HEK293 (cell line): ENCODE measurements around the gene GAS2L2.

Source experiments
- CTCF ChIA-PET: fragments of 350-600 bp; formaldehyde crosslinking; extraction: SDS; loops from one replicate; lab custom pipeline; 2021; ENCODE audit warnings: antibody characterized with exemption; lab: Yijun Ruan, JAX
- POLR2A ChIA-PET: fragments of 300-600 bp; formaldehyde crosslinking; extraction: SDS; loops from one replicate; lab custom pipeline; 2020; ENCODE audit warnings: antibody characterized with exemption, inconsistent platforms; lab: Yijun Ruan, JAX
- H3K27ac ChIP-seq: fragments of 200-500 bp; sonication (Bioruptor generic); 2 replicates; pipeline ENCODE4 v1.5.1; 2014; ENCODE audit warnings: low read depth, low read length, control low read depth, inconsistent platforms; ENCODE audit errors: extremely low read depth
- H3K36me3 ChIP-seq, 2 experiments: fragments of 200-500 bp in 1 of 2; sonication (Bioruptor generic) in 1 of 2; 1 replicate in 1 of 2; 2 replicates in 1 of 2; pipeline ENCODE4 v1.5.1; 2014 to 2017; ENCODE audit warnings: inconsistent platforms in 2 of 2, low read length in 2 of 2; ENCODE audit not compliant: control insufficient read depth in 2 of 2, insufficient read depth in 1 of 2
- H3K4me1 ChIP-seq: fragments of 200-500 bp; sonication (Bioruptor generic); 2 replicates; pipeline ENCODE4 v1.5.1; 2014; ENCODE audit warnings: mild to moderate bottlenecking, low read length, inconsistent platforms; ENCODE audit not compliant: control insufficient read depth, insufficient read depth
- H3K4me3 ChIP-seq: 2 replicates; pipeline ENCODE4 v1.5.1; 2011; ENCODE audit warnings: low read depth, mild to moderate bottlenecking, control low read depth, low read length, moderate library complexity
- H3K9me3 ChIP-seq: fragments of 200-500 bp; sonication (Bioruptor generic); 2 replicates; pipeline ENCODE4 v1.5.1; 2014; ENCODE audit warnings: low read depth, low read length, inconsistent platforms; ENCODE audit not compliant: control insufficient read depth, insufficient read depth
- BCL11A ChIP-seq: fragments of 450-650 bp; formaldehyde crosslinking; IDR thresholded peaks from 2 replicates; pipeline ENCODE4 v1.5.1; 2016; ENCODE audit warnings: low read depth, missing biosample characterization, missing genetic modification characterization
- GFI1B ChIP-seq: fragments of 450-650 bp; formaldehyde crosslinking; IDR thresholded peaks from 2 replicates; pipeline ENCODE4 v1.5.1; 2016; ENCODE audit warnings: missing biosample characterization, missing genetic modification characterization
- GLI2 ChIP-seq: fragments of 450-650 bp; formaldehyde crosslinking; IDR thresholded peaks from 2 replicates; pipeline ENCODE4; 2017; ENCODE audit warnings: missing biosample characterization, missing genetic modification characterization, low read depth, borderline replicate concordance
- GLIS1 ChIP-seq: fragments of 450-650 bp; formaldehyde crosslinking; IDR thresholded peaks from 2 replicates; pipeline ENCODE4 v1.5.1; 2016; ENCODE audit warnings: missing biosample characterization, missing genetic modification characterization
- GLIS2 ChIP-seq: fragments of 450-650 bp; formaldehyde crosslinking; IDR thresholded peaks from 2 replicates; pipeline ENCODE4 v1.5.1; 2016; ENCODE audit warnings: missing biosample characterization, missing genetic modification characterization
- KLF10 ChIP-seq: fragments of 450-650 bp; IDR thresholded peaks from 2 replicates; pipeline ENCODE4 v1.5.1; 2018; ENCODE audit warnings: missing biosample characterization, mild to moderate bottlenecking, missing genetic modification characterization
- KLF8 ChIP-seq: fragments of 450-650 bp; formaldehyde crosslinking; IDR thresholded peaks from 2 replicates; pipeline ENCODE4 v1.5.1; 2016; ENCODE audit warnings: missing biosample characterization, missing genetic modification characterization
- MYNN ChIP-seq: fragments of 450-650 bp; formaldehyde crosslinking; IDR thresholded peaks from 2 replicates; pipeline ENCODE4 v1.5.1; 2016; ENCODE audit warnings: missing biosample characterization, missing genetic modification characterization, borderline replicate concordance
- WT1 ChIP-seq: fragments of 450-650 bp; formaldehyde crosslinking; IDR thresholded peaks from 2 replicates; pipeline ENCODE4 v1.5.1; 2016; ENCODE audit warnings: missing biosample characterization, missing genetic modification characterization
- YY2 ChIP-seq: fragments of 450-650 bp; formaldehyde crosslinking; IDR thresholded peaks from 2 replicates; pipeline ENCODE4 v1.5.1; 2016; ENCODE audit warnings: missing biosample characterization, missing genetic modification characterization
- ZBTB7A ChIP-seq: fragments of 450-650 bp; formaldehyde crosslinking; IDR thresholded peaks from 2 replicates; pipeline ENCODE4 v1.5.1; 2016; ENCODE audit warnings: low read depth, missing biosample characterization, missing genetic modification characterization
- ZFHX2 ChIP-seq: fragments of 450-650 bp; formaldehyde crosslinking; conservative IDR thresholded peaks from 2 replicates; pipeline ENCODE4 v1.5.1; 2016; ENCODE audit warnings: missing biosample characterization, missing genetic modification characterization
- ZNF133 ChIP-seq: fragments of 450-650 bp; formaldehyde crosslinking; IDR thresholded peaks from 2 replicates; pipeline ENCODE4 v1.5.1; 2016; ENCODE audit warnings: missing biosample characterization, missing genetic modification characterization
- ZNF239 ChIP-seq: fragments of 450-650 bp; formaldehyde crosslinking; IDR thresholded peaks from 2 replicates; pipeline ENCODE4 v1.5.1; 2016; ENCODE audit warnings: missing biosample characterization, missing genetic modification characterization
- ZNF274 ChIP-seq, 2 experiments: fragments of 200-500 bp in 1 of 2; fragments of 450-650 bp in 1 of 2; sonication (Bioruptor generic) in 1 of 2; formaldehyde crosslinking in 1 of 2; IDR thresholded peaks; 2 replicates each; pipeline versions ENCODE4 v1.5.1 to v1.6.1; 2014 to 2016; ENCODE audit warnings: borderline replicate concordance in 1 of 2, inconsistent platforms in 1 of 2, low read length in 1 of 2, missing biosample characterization in 1 of 2, missing genetic modification characterization in 1 of 2
- ZNF350 ChIP-seq: fragments of 450-650 bp; formaldehyde crosslinking; IDR thresholded peaks from 2 replicates; pipeline ENCODE4 v1.5.0; 2017; ENCODE audit warnings: missing biosample characterization, mild to moderate bottlenecking, missing genetic modification characterization
- ZNF366 ChIP-seq: fragments of 450-650 bp; formaldehyde crosslinking; conservative IDR thresholded peaks from 2 replicates; pipeline ENCODE4 v1.5.1; 2016; ENCODE audit warnings: missing biosample characterization, missing genetic modification characterization
- ZNF404 ChIP-seq: fragments of 450-650 bp; formaldehyde crosslinking; IDR thresholded peaks from 2 replicates; pipeline ENCODE4 v1.5.1; 2017; ENCODE audit warnings: missing biosample characterization, missing genetic modification characterization
- ZNF654 ChIP-seq: fragments of 450-650 bp; formaldehyde crosslinking; IDR thresholded peaks from 2 replicates; pipeline ENCODE4 v1.5.1; 2016; ENCODE audit warnings: low read depth, missing biosample characterization, missing genetic modification characterization
- ZNF660 ChIP-seq: fragments of 450-650 bp; IDR thresholded peaks from 2 replicates; pipeline ENCODE4 v1.5.1; 2018; ENCODE audit warnings: missing biosample characterization, mild to moderate bottlenecking, missing genetic modification characterization
- ZNF747 ChIP-seq: fragments of 450-650 bp; formaldehyde crosslinking; IDR thresholded peaks from 2 replicates; pipeline ENCODE4 v1.5.1; 2016; ENCODE audit warnings: missing biosample characterization, missing genetic modification characterization
- ZSCAN16 ChIP-seq: fragments of 450-650 bp; formaldehyde crosslinking; IDR thresholded peaks from 2 replicates; pipeline ENCODE4 v1.5.1; 2016; ENCODE audit warnings: missing biosample characterization, missing genetic modification characterization
- TF ChIP-seq, protein P1 (sequence below): fragments of 450-650 bp; formaldehyde crosslinking; IDR thresholded peaks from 2 replicates; pipeline ENCODE4 v1.5.1; 2016; ENCODE audit warnings: missing biosample characterization, missing genetic modification characterization
- TF ChIP-seq, protein P2 (sequence below): fragments of 450-650 bp; formaldehyde crosslinking; IDR thresholded peaks from 2 replicates; pipeline ENCODE4 v1.5.1; 2016; ENCODE audit warnings: missing biosample characterization, missing genetic modification characterization
- TF ChIP-seq, protein P3 (sequence below): fragments of 450-650 bp; formaldehyde crosslinking; IDR thresholded peaks from 2 replicates; pipeline ENCODE4 v1.5.1; 2016; ENCODE audit warnings: missing biosample characterization, missing genetic modification characterization
- TF ChIP-seq, protein P4 (sequence below): fragments of 450-650 bp; formaldehyde crosslinking; IDR thresholded peaks from 2 replicates; pipeline ENCODE4 v1.5.1; 2017; ENCODE audit warnings: missing biosample characterization, missing genetic modification characterization
- TF ChIP-seq, protein P5 (sequence below): fragments of 450-650 bp; formaldehyde crosslinking; IDR thresholded peaks from 2 replicates; pipeline ENCODE4 v1.5.1; 2017; ENCODE audit warnings: missing biosample characterization, missing genetic modification characterization
- TF ChIP-seq, protein P6 (sequence below): fragments of 450-650 bp; formaldehyde crosslinking; IDR thresholded peaks from 2 replicates; pipeline ENCODE4 v1.5.1; 2016; ENCODE audit warnings: missing biosample characterization, missing genetic modification characterization

Gene GAS2L2

DNA sequence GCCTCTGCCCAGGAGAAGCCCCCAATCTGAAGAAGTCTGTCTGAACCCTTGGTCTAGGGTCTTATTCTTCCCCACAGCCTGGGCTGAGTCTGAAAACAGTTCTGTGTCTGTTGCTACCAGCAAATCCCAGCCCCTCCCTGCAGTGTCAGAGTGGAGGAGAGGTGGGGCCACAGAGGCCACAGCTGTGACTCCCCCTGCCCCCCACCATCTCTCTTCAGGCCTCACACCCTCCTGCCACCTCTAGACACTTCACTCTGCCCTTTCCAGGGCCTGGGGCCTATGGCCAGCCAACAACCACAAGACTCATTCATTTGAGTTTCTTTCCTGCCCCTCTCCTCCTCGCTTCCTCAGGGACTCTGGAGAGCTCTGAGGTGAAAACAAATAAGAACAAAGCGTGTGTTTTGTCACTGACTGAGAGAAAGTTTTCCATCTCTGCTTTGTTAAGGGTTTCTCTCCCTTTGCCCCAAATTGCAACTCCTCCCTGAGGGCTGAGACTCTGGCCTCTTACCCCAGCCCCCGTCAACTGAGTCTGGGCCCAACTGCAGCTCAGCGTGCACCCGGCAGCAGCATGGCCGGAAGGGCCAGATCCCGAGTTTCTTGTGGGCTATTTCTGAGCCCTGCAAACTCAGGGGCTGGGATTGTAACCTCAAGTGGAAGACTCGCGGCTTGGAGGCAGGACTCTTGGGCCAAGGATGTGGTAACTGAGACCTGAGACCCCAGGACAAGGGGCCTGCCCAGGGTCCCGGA lies 20.8 kb upstream of the GAS2L2 start (continued):
- no peak for TF ChIP-seq ZNF274 (IDR thresholded peaks at IDR 0.05; ENCODE audit: low read length)
- TF ChIP-seq ZNF274 (tag by site-specific recombination; IDR thresholded peaks at IDR 0.05; ENCODE audit: borderline replicate concordance) = no peak
- TF ChIP-seq BCL11A (tag by site-specific recombination) = no peak
- TF ChIP-seq, protein P1, sequence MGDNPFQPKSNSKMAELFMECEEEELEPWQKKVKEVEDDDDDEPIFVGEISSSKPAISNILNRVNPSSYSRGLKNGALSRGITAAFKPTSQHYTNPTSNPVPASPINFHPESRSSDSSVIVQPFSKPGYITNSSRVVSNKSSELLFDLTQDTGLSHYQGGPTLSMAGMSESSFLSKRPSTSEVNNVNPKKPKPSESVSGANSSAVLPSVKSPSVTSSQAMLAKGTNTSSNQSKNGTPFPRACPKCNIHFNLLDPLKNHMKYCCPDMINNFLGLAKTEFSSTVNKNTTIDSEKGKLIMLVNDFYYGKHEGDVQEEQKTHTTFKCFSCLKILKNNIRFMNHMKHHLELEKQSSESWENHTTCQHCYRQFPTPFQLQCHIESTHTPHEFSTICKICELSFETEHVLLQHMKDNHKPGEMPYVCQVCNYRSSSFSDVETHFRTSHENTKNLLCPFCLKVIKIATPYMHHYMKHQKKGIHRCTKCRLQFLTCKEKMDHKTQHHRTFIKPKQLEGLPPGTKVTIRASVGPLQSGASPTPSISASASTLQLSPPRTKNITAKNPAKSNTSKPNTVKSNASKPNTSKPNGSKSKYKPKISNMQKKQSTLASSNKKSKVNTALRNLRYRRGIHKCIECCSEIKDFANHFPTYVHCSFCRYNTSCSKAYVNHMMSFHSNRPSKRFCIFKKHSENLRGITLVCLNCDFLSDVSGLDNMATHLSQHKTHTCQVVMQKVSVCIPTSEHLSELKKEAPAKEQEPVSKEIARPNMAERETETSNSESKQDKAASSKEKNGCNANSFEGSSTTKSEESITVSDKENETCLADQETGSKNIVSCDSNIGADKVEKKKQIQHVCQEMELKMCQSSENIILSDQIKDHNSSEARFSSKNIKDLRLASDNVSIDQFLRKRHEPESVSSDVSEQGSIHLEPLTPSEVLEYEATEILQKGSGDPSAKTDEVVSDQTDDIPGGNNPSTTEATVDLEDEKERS (tag by site-specific recombination) = no peak
- TF ChIP-seq, protein P2, sequence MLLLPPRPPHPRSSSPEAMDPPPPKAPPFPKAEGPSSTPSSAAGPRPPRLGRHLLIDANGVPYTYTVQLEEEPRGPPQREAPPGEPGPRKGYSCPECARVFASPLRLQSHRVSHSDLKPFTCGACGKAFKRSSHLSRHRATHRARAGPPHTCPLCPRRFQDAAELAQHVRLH = no peak
- TF ChIP-seq ZBTB7A = no peak
- no peak for TF ChIP-seq GFI1B
- TF ChIP-seq ZNF747 (tag by site-specific recombination) = no peak
- TF ChIP-seq ZNF654 (tag by site-specific recombination) = no peak
- TF ChIP-seq, protein P3, sequence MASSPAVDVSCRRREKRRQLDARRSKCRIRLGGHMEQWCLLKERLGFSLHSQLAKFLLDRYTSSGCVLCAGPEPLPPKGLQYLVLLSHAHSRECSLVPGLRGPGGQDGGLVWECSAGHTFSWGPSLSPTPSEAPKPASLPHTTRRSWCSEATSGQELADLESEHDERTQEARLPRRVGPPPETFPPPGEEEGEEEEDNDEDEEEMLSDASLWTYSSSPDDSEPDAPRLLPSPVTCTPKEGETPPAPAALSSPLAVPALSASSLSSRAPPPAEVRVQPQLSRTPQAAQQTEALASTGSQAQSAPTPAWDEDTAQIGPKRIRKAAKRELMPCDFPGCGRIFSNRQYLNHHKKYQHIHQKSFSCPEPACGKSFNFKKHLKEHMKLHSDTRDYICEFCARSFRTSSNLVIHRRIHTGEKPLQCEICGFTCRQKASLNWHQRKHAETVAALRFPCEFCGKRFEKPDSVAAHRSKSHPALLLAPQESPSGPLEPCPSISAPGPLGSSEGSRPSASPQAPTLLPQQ (tag by site-specific recombination) = peak; percentile 41; the same call in 1 of the 2 replicates
- TF ChIP-seq ZFHX2 (tag by site-specific recombination) = no peak
- no peak for TF ChIP-seq GLIS1 (tag by site-specific recombination)
- no peak for TF ChIP-seq KLF10 (tag by site-specific recombination)
- no peak for TF ChIP-seq GLI2 (tag by site-specific recombination)
- no peak for TF ChIP-seq ZNF660
- no peak for TF ChIP-seq ZSCAN16
- TF ChIP-seq, protein P4, sequence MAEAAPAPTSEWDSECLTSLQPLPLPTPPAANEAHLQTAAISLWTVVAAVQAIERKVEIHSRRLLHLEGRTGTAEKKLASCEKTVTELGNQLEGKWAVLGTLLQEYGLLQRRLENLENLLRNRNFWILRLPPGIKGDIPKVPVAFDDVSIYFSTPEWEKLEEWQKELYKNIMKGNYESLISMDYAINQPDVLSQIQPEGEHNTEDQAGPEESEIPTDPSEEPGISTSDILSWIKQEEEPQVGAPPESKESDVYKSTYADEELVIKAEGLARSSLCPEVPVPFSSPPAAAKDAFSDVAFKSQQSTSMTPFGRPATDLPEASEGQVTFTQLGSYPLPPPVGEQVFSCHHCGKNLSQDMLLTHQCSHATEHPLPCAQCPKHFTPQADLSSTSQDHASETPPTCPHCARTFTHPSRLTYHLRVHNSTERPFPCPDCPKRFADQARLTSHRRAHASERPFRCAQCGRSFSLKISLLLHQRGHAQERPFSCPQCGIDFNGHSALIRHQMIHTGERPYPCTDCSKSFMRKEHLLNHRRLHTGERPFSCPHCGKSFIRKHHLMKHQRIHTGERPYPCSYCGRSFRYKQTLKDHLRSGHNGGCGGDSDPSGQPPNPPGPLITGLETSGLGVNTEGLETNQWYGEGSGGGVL (tag by site-specific recombination) = peak; percentile 30; the same call in 1 of the 2 replicates

DNA sequence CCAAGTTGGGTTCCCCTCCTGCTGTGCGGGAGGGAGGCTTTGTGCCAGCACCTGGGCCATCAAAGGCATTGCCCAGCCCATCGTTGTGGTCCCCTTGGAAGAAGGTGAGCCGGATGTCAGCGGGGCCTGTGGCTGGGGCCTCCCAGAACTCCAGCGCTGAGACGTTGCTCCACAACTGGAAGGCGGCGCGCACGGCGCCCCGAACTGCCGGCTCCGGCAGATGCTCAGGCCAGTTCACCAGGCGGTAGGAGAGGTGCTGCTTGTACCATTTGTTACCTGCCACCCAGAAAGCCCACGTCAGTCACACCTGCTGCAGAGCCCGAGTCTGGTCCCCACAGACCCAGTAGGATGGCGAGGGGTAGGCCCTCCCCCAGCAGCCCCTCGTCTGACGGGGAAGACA lies 20.1 kb upstream of the GAS2L2 start:
- ChIA-PET CTCF (interaction anchor here (1.0 kb wide), 1 partner anchor 9 kb away, joined by 4 read pairs; no protein-coding TSS in a partner anchor), POLR2A (no interaction called here)
- H3K36me3 ChIP-seq = no peaks in the 10 kb centered on the region
- no peak overlapping the region for H3K27ac ChIP-seq
- peaks cover 10% of the 10 kb centered on the region; the same call in 1 of the 2 replicates for H3K4me1 ChIP-seq
- no peaks in the 10 kb centered on the region for H3K9me3 ChIP-seq
- no peak overlapping the region for H3K4me3 ChIP-seq
- TF ChIP-seq ZNF654 (tag by site-specific recombination) (no peak), WT1 (tag by site-specific recombination) (no peak), ZNF404 (tag by site-specific recombination) (no peak), ZNF239 (tag by site-specific recombination) (no peak), MYNN (tag by site-specific recombination) (no peak), YY2 (tag by site-specific recombination) (no peak), ZNF366 (no peak), ZNF133 (tag by site-specific recombination) (no peak), ZNF350 (no peak), KLF8 (tag by site-specific recombination) (no peak), GLIS2 (tag by site-specific recombination) (no peak)
- TF ChIP-seq, protein P5, sequence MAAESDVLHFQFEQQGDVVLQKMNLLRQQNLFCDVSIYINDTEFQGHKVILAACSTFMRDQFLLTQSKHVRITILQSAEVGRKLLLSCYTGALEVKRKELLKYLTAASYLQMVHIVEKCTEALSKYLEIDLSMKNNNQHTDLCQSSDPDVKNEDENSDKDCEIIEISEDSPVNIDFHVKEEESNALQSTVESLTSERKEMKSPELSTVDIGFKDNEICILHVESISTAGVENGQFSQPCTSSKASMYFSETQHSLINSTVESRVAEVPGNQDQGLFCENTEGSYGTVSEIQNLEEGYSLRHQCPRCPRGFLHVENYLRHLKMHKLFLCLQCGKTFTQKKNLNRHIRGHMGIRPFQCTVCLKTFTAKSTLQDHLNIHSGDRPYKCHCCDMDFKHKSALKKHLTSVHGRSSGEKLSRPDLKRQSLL (tag by site-specific recombination) = no peak
- TF ChIP-seq, protein P6, sequence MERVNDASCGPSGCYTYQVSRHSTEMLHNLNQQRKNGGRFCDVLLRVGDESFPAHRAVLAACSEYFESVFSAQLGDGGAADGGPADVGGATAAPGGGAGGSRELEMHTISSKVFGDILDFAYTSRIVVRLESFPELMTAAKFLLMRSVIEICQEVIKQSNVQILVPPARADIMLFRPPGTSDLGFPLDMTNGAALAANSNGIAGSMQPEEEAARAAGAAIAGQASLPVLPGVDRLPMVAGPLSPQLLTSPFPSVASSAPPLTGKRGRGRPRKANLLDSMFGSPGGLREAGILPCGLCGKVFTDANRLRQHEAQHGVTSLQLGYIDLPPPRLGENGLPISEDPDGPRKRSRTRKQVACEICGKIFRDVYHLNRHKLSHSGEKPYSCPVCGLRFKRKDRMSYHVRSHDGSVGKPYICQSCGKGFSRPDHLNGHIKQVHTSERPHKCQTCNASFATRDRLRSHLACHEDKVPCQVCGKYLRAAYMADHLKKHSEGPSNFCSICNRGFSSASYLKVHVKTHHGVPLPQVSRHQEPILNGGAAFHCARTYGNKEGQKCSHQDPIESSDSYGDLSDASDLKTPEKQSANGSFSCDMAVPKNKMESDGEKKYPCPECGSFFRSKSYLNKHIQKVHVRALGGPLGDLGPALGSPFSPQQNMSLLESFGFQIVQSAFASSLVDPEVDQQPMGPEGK (tag by site-specific recombination) = no peak
